Kidney tubule cell (primary cell): ENCODE results near the gene HAAO.
A peak's percentile ranks its signal among the peaks of the same experiment; 100 is the strongest.

ENCODE experiments used
- DNase-seq: peaks from one replicate; pipeline ENCODE4 v3.0.0-alpha.2; 2018; ENCODE audit warnings: low spot score

HAAO gene

GRCh38 chr2:42793334-42794270 is 1.2 kb upstream of the HAAO start:
- no peak for DNase-seq

- DNase-seq, result no peak
Observed at GRCh38 chr2:42792087-42792582, 248 bp downstream of the HAAO start.

- no peak for DNase-seq
Observed at GRCh38 chr2:42791606-42792005, 777 bp downstream of the HAAO start.

- DNase-seq, result no peak
Observed at GRCh38 chr2:42789751-42790150, 2.6 kb downstream of the HAAO start.

GRCh38 chr2:42788882-42789281 is 3.5 kb downstream of the HAAO start:
- DNase-seq, result no peak

- no peak for DNase-seq
Observed at GRCh38 chr2:42788478-42788793, 3.9 kb downstream of the HAAO start.

- DNase-seq, result no peak
Observed at GRCh38 chr2:42787788-42788477, 4.5 kb downstream of the HAAO start.

- DNase-seq, result no peak
Observed at GRCh38 chr2:42787424-42787787, 5.0 kb downstream of the HAAO start.

- no peak for DNase-seq
Observed at GRCh38 chr2:42786561-42787345, 5.6 kb downstream of the HAAO start.

- no peak for DNase-seq
Observed at GRCh38 chr2:42784204-42784880, 8.0 kb downstream of the HAAO start.

- DNase-seq, result no peak
Observed at GRCh38 chr2:42783511-42783910, 8.9 kb downstream of the HAAO start.

- no peak for DNase-seq
Observed at GRCh38 chr2:42781181-42781580, 11.2 kb downstream of the HAAO start.

- DNase-seq, result peak; percentile 84
Observed at GRCh38 chr2:42777883-42778805, 14.2 kb downstream of the HAAO start.

GRCh38 chr2:42775810-42776209 is 16.6 kb downstream of the HAAO start:
- no peak for DNase-seq

- DNase-seq, result no peak
Observed at GRCh38 chr2:42775186-42775585, 17.2 kb downstream of the HAAO start.

GRCh38 chr2:42771546-42772153 is 20.7 kb downstream of the HAAO start:
- no peak for DNase-seq

- peak; percentile 44 for DNase-seq
Observed at GRCh38 chr2:42770288-42771131, 21.9 kb downstream of the HAAO start.

- DNase-seq, result no peak
Observed at GRCh38 chr2:42769583-42770287, 22.6 kb downstream of the HAAO start.
